Measurements from ENCODE around the gene PDPN.

The PDPN gene

DNA sequence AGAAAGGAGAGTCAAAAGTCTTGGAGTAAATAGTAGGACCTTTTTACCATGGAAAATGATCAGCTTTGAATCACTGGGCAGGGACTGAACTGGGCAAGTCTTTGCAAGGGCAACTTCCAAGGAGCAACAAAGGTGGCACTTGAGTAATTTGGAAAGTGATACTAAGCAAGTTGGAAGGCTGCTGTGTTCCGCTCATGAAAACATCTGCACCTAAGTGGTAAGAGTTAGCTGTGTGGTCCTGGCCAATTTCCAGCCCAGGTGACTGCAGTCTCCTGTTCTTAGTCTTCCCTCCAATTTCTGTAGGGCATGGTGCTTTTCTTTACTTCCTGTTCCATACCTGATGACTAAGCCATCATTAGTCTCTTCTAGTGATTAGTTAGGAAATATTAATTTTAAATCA lies 80.8 kb downstream of the PDPN start:
- TF ChIP-seq FOXP2 (optimal IDR thresholded peaks at IDR 0.05; ENCODE audit: borderline replicate concordance, extremely low read depth, extremely low read length, insufficient read depth) (no peak), TAF1 (IDR thresholded peaks at IDR 0.05; ENCODE audit: borderline replicate concordance, insufficient read depth, low read length) (no peak), SIN3A (IDR thresholded peaks at IDR 0.05; ENCODE audit: borderline replicate concordance, insufficient read depth, low read length) (no peak), REST (IDR thresholded peaks at IDR 0.05; ENCODE audit: insufficient read depth in 1 of 2, low read depth in 2 of 2, low read length in 2 of 2) (no peak), POLR2AphosphoS5 (IDR thresholded peaks at IDR 0.05; ENCODE audit: low read depth, low read length) (no peak)

DNA sequence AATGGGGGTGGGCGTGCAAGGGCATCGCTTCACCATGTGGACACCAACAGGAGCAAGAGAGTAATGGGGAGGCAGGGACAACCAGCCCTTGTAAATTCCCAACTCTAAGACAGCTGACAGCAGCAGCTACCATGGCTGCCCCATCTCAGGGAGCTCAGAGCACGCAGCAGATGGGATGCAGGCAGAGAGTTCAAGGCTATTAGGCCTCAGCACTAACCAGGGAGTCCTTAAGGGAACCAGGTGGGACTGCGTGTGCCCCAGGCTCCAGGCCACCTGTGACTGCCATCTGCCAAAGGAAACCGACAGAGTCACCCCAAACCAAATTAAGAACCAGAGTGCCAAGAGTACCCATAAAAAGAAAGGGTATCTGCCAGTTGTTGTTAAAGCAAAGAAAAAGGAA lies 82.7 kb downstream of the PDPN start:
- TF ChIP-seq POLR2AphosphoS5 (IDR thresholded peaks at IDR 0.05; ENCODE audit: low read depth, low read length) (no peak), SIN3A (IDR thresholded peaks at IDR 0.05; ENCODE audit: borderline replicate concordance, insufficient read depth, low read length) (no peak), FOXP2 (optimal IDR thresholded peaks at IDR 0.05; ENCODE audit: borderline replicate concordance, extremely low read depth, extremely low read length, insufficient read depth) (no peak), TAF1 (IDR thresholded peaks at IDR 0.05; ENCODE audit: borderline replicate concordance, insufficient read depth, low read length) (no peak), REST (IDR thresholded peaks at IDR 0.05; ENCODE audit: insufficient read depth in 1 of 2, low read depth in 2 of 2, low read length in 2 of 2) (no peak)
